ENCODE measurements around the gene LIN7C. TPM values are rescaled to one million over a fixed set of nuclear protein-coding genes. Genes with fewer than 3 reads are reported as not detected.

The LIN7C gene
- total and polyA plus RNA-seq, 9 of the 15 experiments (the other 6 are each of a cell fraction or from before 2014, with no cell fraction given) = 10.8 to 52.7 (median 21.5) TPM

DNA sequence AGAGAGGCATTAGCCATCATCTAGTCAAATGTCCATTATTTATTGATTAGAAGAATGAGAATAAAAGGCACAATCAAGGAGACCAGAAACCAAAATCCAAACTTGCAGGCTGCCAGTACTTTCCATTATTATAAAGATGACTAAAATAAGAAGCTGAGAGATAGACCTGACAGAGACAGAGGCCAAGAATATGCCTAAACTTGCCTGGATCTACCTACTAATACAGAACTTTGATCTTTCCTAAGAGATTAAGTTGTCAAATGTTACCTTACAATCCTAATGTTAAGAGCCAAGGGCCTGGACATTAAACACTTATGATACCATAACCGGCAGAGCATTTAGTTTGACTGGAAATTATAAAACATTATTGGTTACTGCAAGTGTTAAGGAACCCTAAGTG lies 40.2 kb downstream of the LIN7C start:
- no peak for DNase-seq (ENCODE audit: extremely low read depth in 1 of 4, low spot score in 3 of 4)
- FAIRE-seq = no peak
- in situ Hi-C loops (cut with MboI) = no loop called here
- no peak overlapping the region for H3K4me3 ChIP-seq
- intact Hi-C loops (cut with micrococcal nuclease) = no loop called here
- no peaks in the 10 kb centered on the region for H3K36me3 ChIP-seq (ENCODE audit: control insufficient read depth, insufficient read depth, low read length)
- WGBS (ENCODE audit: insufficient coverage, low coverage, missing lambda C conversion rate) = 10% methylated on average over 1 of the region's 1 CpG
- BruUV-seq (replicated peaks) = no TSS peak
- peaks cover 1% of the 10 kb centered on the region for H3K9me1 ChIP-seq (ENCODE audit: control insufficient read depth, insufficient read depth, low read length)
- no peak overlapping the region for H3K9ac ChIP-seq (ENCODE audit: insufficient read depth in 1 of 2, low read depth in 2 of 2, low read length in 2 of 2)
- H3K79me2 ChIP-seq (ENCODE audit: control insufficient read depth, insufficient read depth, low read length) = peaks cover 41% of the 10 kb centered on the region
- no peak overlapping the region for H2AFZ ChIP-seq (ENCODE audit: low read depth, low read length)
- ChIA-PET CTCF (ENCODE audit: low intra/inter-chr PET ratio) (no interaction called here), POLR2A (interaction anchor here (1.1 kb wide), 1 partner anchor 10 kb away, joined by 5 read pairs; no protein-coding TSS in a partner anchor)
- H3K9me3 ChIP-seq (replicated peaks; ENCODE audit: control insufficient read depth, insufficient read depth, low read depth, low read length) = no peaks in the 10 kb centered on the region
- H3K4me1 ChIP-seq (replicated peaks in 1 of 2; ENCODE audit: control insufficient read depth in 2 of 2, insufficient read depth in 2 of 2, low read length in 2 of 2) = peaks cover 7 to 23% of the 10 kb centered on the region in 2 experiments; a peak in 4 of 5 replicates
- 0 out of 2 replicates have a peak, but pooled peaks cover 6% of the 10 kb centered on the region for H4K20me1 ChIP-seq (replicated peaks; ENCODE audit: control insufficient read depth, insufficient read depth, low read length)
- H3K4me2 ChIP-seq (ENCODE audit: insufficient read depth, low read length) = no peak overlapping the region
- H3K27me3 ChIP-seq (ENCODE audit: control insufficient read depth in 2 of 2, insufficient read depth in 2 of 2, low read length in 2 of 2) = no peaks in the 10 kb centered on the region
- ATAC-seq = no peak
- no peak overlapping the region for H3K27ac ChIP-seq (ENCODE audit: extremely low read depth, low read depth, low read length)
- no peak for TF ChIP-seq HCFC1 (IDR thresholded peaks at IDR 0.05; ENCODE audit: low read depth, low read length)
- no peak for TF ChIP-seq NCOR1 (IDR thresholded peaks at IDR 0.05)
- TF ChIP-seq, protein P1, sequence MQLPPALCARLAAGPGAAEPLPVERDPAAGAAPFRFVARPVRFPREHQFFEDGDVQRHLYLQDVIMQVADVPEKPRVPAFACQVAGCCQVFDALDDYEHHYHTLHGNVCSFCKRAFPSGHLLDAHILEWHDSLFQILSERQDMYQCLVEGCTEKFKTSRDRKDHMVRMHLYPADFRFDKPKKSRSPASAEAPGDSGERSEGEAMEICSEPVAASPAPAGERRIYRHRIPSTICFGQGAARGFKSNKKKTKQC (CRISPR knock-in tag; IDR thresholded peaks at IDR 0.05) = no peak
- no peak for TF ChIP-seq CCAR2 (IDR thresholded peaks at IDR 0.05; ENCODE audit: low read depth, low read length)
- no peak for TF ChIP-seq PPARD (CRISPR knock-in tag; IDR thresholded peaks at IDR 0.05)
- no peak for TF ChIP-seq ETV1 (tag; conservative IDR thresholded peaks at IDR 0.05; ENCODE audit: low read depth)
- TF ChIP-seq ZNF12 (CRISPR knock-in tag; IDR thresholded peaks at IDR 0.05) = no peak
- TF ChIP-seq, protein P2, sequence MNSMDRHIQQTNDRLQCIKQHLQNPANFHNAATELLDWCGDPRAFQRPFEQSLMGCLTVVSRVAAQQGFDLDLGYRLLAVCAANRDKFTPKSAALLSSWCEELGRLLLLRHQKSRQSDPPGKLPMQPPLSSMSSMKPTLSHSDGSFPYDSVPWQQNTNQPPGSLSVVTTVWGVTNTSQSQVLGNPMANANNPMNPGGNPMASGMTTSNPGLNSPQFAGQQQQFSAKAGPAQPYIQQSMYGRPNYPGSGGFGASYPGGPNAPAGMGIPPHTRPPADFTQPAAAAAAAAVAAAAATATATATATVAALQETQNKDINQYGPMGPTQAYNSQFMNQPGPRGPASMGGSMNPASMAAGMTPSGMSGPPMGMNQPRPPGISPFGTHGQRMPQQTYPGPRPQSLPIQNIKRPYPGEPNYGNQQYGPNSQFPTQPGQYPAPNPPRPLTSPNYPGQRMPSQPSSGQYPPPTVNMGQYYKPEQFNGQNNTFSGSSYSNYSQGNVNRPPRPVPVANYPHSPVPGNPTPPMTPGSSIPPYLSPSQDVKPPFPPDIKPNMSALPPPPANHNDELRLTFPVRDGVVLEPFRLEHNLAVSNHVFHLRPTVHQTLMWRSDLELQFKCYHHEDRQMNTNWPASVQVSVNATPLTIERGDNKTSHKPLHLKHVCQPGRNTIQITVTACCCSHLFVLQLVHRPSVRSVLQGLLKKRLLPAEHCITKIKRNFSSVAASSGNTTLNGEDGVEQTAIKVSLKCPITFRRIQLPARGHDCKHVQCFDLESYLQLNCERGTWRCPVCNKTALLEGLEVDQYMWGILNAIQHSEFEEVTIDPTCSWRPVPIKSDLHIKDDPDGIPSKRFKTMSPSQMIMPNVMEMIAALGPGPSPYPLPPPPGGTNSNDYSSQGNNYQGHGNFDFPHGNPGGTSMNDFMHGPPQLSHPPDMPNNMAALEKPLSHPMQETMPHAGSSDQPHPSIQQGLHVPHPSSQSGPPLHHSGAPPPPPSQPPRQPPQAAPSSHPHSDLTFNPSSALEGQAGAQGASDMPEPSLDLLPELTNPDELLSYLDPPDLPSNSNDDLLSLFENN (IDR thresholded peaks at IDR 0.05; ENCODE audit: low read depth in 2 of 2, low read length in 2 of 2) = no peak
- TF ChIP-seq PBX2 (CRISPR knock-in tag; IDR thresholded peaks at IDR 0.05; ENCODE audit: low read depth) = no peak
- no peak for TF ChIP-seq PBX2 (tag; conservative IDR thresholded peaks at IDR 0.05; ENCODE audit: low read depth)
- TF ChIP-seq KLF16 (IDR thresholded peaks at IDR 0.05) = no peak
- TF ChIP-seq FOS (IDR thresholded peaks at IDR 0.05; ENCODE audit: extremely low read depth, insufficient read length) = no peak
- no peak for TF ChIP-seq ZNF445 (CRISPR knock-in tag; IDR thresholded peaks at IDR 0.05; ENCODE audit: low read depth)
- no peak for TF ChIP-seq SAFB (IDR thresholded peaks at IDR 0.05; ENCODE audit: borderline replicate concordance, low read depth, low read length)
- TF ChIP-seq ZNF324 (CRISPR knock-in tag; IDR thresholded peaks at IDR 0.05) = no peak
- no peak for TF ChIP-seq CAMTA2 (CRISPR knock-in tag; conservative IDR thresholded peaks at IDR 0.05)
- no peak for TF ChIP-seq TRIM28 (IDR thresholded peaks at IDR 0.05)
- TF ChIP-seq TBL1XR1 (IDR thresholded peaks at IDR 0.05; ENCODE audit: low read length in 2 of 2) = no peak
